GM12891 (cell line): Measurements from ENCODE around the gene LHX6. TPM values are rescaled to one million over a fixed set of nuclear protein-coding genes. Genes with fewer than 3 reads are reported as not detected.

ENCODE experiments used
- DNase-seq: peaks from one replicate; pipeline ENCODE4 v3.0.0; 2011; ENCODE audit warnings: low spot score; ENCODE audit not compliant: insufficient read length
- FAIRE-seq: peaks from 2 replicates; lab custom pipeline; 2011; peaks lifted over from hg19 to GRCh38; lab: Jason Lieb, UNC
- PAX5 ChIP-seq: IDR thresholded peaks from 2 replicates; pipeline ENCODE4 v1.6.1; 2011; ENCODE audit warnings: low read length, moderate library complexity, mild to moderate bottlenecking; ENCODE audit not compliant: insufficient read depth, severe bottlenecking
- POLR2A ChIP-seq: IDR thresholded peaks from 2 replicates; pipeline ENCODE4 v1.6.1; 2011; ENCODE audit warnings: low read depth, low read length, control low read depth
- POLR2AphosphoS5 ChIP-seq: IDR thresholded peaks from 2 replicates; pipeline ENCODE4 v1.6.1; 2011; ENCODE audit warnings: low read depth, low read length, control low read depth
- POU2F2 ChIP-seq: IDR thresholded peaks from 2 replicates; pipeline ENCODE4 v1.6.1; 2011; ENCODE audit warnings: low read depth, mild to moderate bottlenecking, control low read depth, low read length, moderate library complexity
- SPI1 ChIP-seq: IDR thresholded peaks from 2 replicates; pipeline ENCODE4 v1.6.1; 2011; ENCODE audit warnings: low read depth, low read length, control low read depth
- TAF1 ChIP-seq: IDR thresholded peaks from 2 replicates; pipeline ENCODE4 v1.6.1; 2011; ENCODE audit warnings: low read depth, low read length, control low read depth
- polyA plus RNA-seq: library from polyadenylated mRNA; unstranded; fragments of >200 nt; gene quantifications from one replicate; pipeline ENCODE4 v1.2.1, GENCODE V29; 2012; ENCODE audit warnings: low read depth, missing spikeins, inconsistent platforms; ENCODE audit not compliant: missing spikeins

LHX6 gene
- polyA plus RNA-seq = not detected

DNA sequence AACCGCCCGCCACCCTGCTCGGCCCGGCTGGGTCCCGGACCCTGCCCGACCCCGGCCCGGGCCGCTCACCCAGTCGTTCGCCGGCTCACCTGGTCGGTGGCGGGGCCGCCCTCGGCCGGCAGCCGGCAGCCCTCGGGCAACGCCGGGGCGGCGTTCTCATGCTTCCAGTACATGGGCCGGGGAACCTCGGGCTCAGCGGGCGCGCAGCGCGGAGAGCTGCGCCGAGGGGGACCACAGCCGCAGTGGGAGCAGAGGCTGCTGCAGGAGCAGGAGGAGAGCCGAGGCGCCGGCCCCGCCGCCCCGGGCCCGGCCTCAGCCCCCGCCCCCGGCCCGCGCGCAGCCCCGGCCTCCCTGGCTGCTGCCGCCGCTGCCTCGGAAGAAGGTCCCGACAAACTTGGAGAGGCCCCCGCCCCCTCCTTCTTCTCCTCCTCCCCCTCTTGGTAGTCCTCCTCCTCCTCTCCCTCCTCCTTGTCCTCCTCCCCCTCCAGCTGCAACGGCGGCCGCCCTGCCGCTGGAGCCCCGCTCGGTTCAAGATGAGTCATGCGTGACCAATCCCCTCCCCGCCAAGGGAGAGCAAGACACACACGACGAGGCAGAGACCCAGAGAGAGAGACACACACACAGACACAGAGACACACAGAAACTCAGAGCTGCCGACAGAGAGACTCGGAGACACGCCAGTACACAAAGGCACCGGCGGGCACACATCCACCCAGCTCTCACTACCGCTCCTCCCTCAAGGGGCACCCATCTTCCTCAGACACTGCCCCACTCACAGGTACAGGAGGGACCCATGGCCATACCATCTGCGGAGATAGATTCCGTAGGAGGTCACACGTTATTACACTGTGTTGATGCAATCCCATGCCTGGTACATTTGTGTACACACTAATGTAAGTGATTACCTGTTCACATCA, at the start of gene LHX6:
LHX6 (minus strand) TSS at position 390 of the 917 bp plus-strand sequence; CDS start at position 173, 217 bp downstream.
- TF ChIP-seq POLR2AphosphoS5 (no peak), PAX5 (peak; percentile 31)
- no peak for FAIRE-seq

GRCh38 chr9:122277285-122277897, 48.6 kb upstream of the LHX6 start:
- FAIRE-seq = peak; percentile 20
- no peak for DNase-seq
- no peak for TF ChIP-seq POLR2A
- TF ChIP-seq POLR2AphosphoS5 = no peak
- no peak for TF ChIP-seq SPI1
- TF ChIP-seq PAX5 = no peak
- no peak for TF ChIP-seq TAF1
- TF ChIP-seq POU2F2 = no peak

More for the DNA sequence above, at the start of gene LHX6:
- DNase-seq = peak; percentile 42

- TF ChIP-seq POLR2AphosphoS5 (no peak), SPI1 (no peak), POU2F2 (no peak), TAF1 (no peak), PAX5 (no peak), POLR2A (no peak)
- FAIRE-seq (no peak), DNase-seq (no peak)
These were observed 47.3 kb upstream of the LHX6 start for GRCh38 chr9:122276096-122276495.

DNA sequence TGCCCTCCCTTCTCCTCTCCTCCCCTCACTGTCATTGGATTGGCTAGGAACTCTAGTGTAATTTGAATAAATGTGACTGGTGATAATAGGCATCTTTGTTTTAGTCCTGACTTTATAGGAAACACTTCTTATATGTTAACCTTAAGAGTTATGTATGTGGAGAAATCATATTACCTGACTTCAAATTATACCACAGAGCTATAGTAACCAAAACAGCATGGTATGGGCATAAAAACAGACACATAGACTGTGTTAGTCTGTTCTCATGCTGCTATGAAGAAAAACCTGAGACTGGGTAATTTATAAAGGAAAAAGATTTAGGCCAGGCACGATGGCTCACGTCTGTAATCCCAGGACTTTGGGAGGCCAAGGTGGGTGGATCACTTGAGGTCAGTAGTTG, 45.3 kb upstream of the LHX6 start:
- TF ChIP-seq PAX5 = no peak
- no peak for TF ChIP-seq POLR2AphosphoS5
- FAIRE-seq (no peak), DNase-seq (no peak)

DNA sequence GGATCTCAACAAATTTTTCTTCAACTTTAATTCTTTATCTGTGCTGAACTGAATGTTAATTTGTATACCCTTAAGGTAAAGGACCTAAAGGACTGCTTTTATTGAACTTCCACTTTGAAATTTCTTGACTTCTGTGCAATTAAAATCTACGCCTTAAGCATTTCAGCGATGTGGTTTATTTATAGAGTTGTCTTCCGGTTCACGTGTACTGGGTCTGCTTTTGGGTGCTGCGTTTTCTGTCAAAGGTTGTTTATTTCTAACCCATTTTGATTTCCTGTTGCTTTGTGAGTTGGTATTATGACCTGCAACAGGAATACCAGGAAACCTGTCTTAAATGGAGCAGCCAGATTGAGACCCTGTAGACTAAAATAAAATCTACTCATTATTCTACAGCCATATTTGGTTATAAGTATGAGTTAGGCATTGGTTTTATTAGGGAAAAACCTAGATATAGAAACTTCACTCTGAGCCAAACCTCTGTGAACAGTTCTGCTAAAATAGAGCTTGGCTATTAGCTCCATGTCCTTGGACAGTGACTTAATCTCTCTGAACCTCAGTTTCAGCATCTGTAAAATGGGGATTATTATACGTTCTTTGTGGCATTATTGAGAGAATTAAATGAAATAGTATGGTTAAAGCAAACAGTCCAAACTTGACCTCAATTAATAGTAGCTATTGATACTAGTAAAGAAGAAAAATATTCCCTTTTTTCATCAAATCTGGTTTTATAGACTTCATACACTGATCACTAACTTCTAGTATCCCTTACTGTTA, 39.5 kb upstream of the LHX6 start:
- TF ChIP-seq SPI1 (no peak), POLR2AphosphoS5 (no peak)
- no peak for DNase-seq
- no peak for FAIRE-seq

GRCh38 chr9:122265149-122265915, 36.6 kb upstream of the LHX6 start:
- FAIRE-seq (no peak), DNase-seq (peak; percentile 9)

GRCh38 chr9:122264360-122265148, 35.8 kb upstream of the LHX6 start, which contains the start of the genes MRRF and RBM18:
TSS of gene MRRF (plus strand) at chr9:122264882. CDS start at chr9:122270892, 6,010 bp downstream.
TSS of gene RBM18 (minus strand) at chr9:122264840. CDS start at chr9:122261492, 3,348 bp downstream.
- FAIRE-seq = peak; percentile 98

More at GRCh38 chr9:122265149-122265915, 36.6 kb upstream of the LHX6 start:
- TF ChIP-seq POLR2AphosphoS5 (peak; percentile 32; the same call in 1 of the 2 replicates), TAF1 (peak; percentile 48; the same call in 1 of the 2 replicates), POU2F2 (no peak), POLR2A (0 out of 2 replicates have a peak, but pooled peaks have one; percentile 54), PAX5 (no peak)

More at GRCh38 chr9:122264360-122265148, 35.8 kb upstream of the LHX6 start, which contains the start of the genes MRRF and RBM18:
- TF ChIP-seq POLR2A = peak; percentile 90
- peak; percentile 89 for TF ChIP-seq POLR2AphosphoS5
- no peak for TF ChIP-seq PAX5
- peak; percentile 83; the same call in 1 of the 2 replicates for TF ChIP-seq TAF1
- TF ChIP-seq POU2F2 = peak; percentile 73
- TF ChIP-seq SPI1 = no peak
- DNase-seq = peak; percentile 70
